GM12878 (cell line): ENCODE measurements around the gene CEP97. TPM values are rescaled to one million over a fixed set of nuclear protein-coding genes. Genes with fewer than 3 reads are reported as not detected.
A peak's percentile ranks its signal among the peaks of the same experiment; 100 is the strongest.

Experiments used
- ATAC-seq: fragments of 200-7000 bp; cut with Tn5 transposase; 3 replicates; pipeline ENCODE4 v1.9.1; 2020; ENCODE audit warnings: mild to moderate bottlenecking, moderate library complexity
- BruUV-seq: library from RNA; stranded (reverse); fragments of 400-500 nt; replicated peaks from 2 replicates; lab custom pipeline; 2021; lab: Mats Ljungman, UMichigan
- CTCF ChIA-PET: fragments of 300-600 bp; sonication (Branson Sonifier 250); formaldehyde crosslinking; extraction: SDS; loops from one replicate; lab custom pipeline; 2021; ENCODE audit warnings: inconsistent platforms; lab: Yijun Ruan, JAX
- POLR2A ChIA-PET: fragments of 350-600 bp; formaldehyde crosslinking; extraction: SDS; loops from one replicate; lab custom pipeline; 2021; ENCODE audit warnings: inconsistent platforms; lab: Charles Lee
- RAD21 ChIA-PET: fragments of 300-600 bp; sonication (Branson Sonifier 250); formaldehyde crosslinking; loops from one replicate; lab custom pipeline; 2023; ENCODE audit warnings: antibody characterized with exemption; ENCODE audit not compliant: unreplicated experiment; lab: Charles Lee
- SMC1A ChIA-PET: fragments of 300-600 bp; sonication (Branson Sonifier 250); formaldehyde crosslinking; loops from one replicate; lab custom pipeline; 2023; ENCODE audit not compliant: unreplicated experiment, uncharacterized antibody; lab: Charles Lee
- DNase-seq: peaks from one replicate; pipeline ENCODE4 v3.0.0-alpha.2; 2011; ENCODE audit warnings: low read depth, low spot score
- FAIRE-seq: peaks from 3 replicates; lab custom pipeline; 2011; peaks lifted over from hg19 to GRCh38; lab: Jason Lieb, UNC
- H2AFZ ChIP-seq: 2 replicates; pipeline ENCODE4 v1.6.0; 2011; ENCODE audit warnings: low read depth, low read length, control low read depth; ENCODE audit not compliant: control insufficient read depth
- H3K27ac ChIP-seq: 2 replicates; pipeline ENCODE4 v1.5.1; 2011; ENCODE audit warnings: control low read depth; ENCODE audit not compliant: control insufficient read depth, insufficient read depth
- H3K27me3 ChIP-seq, 2 experiments: replicated peaks in 1 of 2; 2 replicates each; pipeline versions ENCODE4 v1.6.0 to v1.6.1; 2011; ENCODE audit warnings: low read length in 1 of 2; ENCODE audit not compliant: control insufficient read depth in 2 of 2, insufficient read depth in 2 of 2
- H3K36me3 ChIP-seq, 2 experiments: 2 replicates each; pipeline ENCODE4 v1.5.1; 2011; ENCODE audit warnings: low read length in 1 of 2; ENCODE audit not compliant: control insufficient read depth in 2 of 2, insufficient read depth in 2 of 2
- H3K4me1 ChIP-seq: 2 replicates; pipeline ENCODE4 v1.6.1; 2011; ENCODE audit warnings: mild to moderate bottlenecking, low read length, moderate library complexity, mixed read lengths; ENCODE audit not compliant: control insufficient read depth, insufficient read depth
- H3K4me2 ChIP-seq: 2 replicates; pipeline ENCODE4 v1.6.0; 2011; ENCODE audit warnings: control low read depth; ENCODE audit not compliant: control insufficient read depth, insufficient read depth
- H3K4me3 ChIP-seq: fragments of 200-600 bp; sonication (generic); 2 replicates; pipeline ENCODE4 v1.5.1; 2016
- H3K79me2 ChIP-seq: 2 replicates; pipeline ENCODE4 v1.6.0; 2011; ENCODE audit warnings: low read length; ENCODE audit not compliant: control insufficient read depth, insufficient read depth
- H3K9ac ChIP-seq: 2 replicates; pipeline ENCODE4 v1.8.0; 2011; ENCODE audit warnings: low read length, control low read depth, mixed read lengths; ENCODE audit not compliant: control insufficient read depth, insufficient read depth
- H3K9me3 ChIP-seq: replicated peaks from 3 replicates; pipeline ENCODE4 v1.5.1; 2011; ENCODE audit warnings: mild to moderate bottlenecking, low read length; ENCODE audit not compliant: control insufficient read depth, insufficient read depth
- H4K20me1 ChIP-seq: 2 replicates; pipeline ENCODE4 v1.6.0; 2011; ENCODE audit not compliant: control insufficient read depth, insufficient read depth
- BRCA1 ChIP-seq: IDR thresholded peaks from 2 replicates; pipeline ENCODE4 v1.6.1; 2011; ENCODE audit warnings: low read depth, low read length, improper control_type of control experiment
- CTCF ChIP-seq, 3 experiments: IDR thresholded peaks in 2 of 3; conservative IDR thresholded peaks in 1 of 3; 2 replicates each; pipeline ENCODE4 v1.5.1; 2011; ENCODE audit warnings: low read depth in 3 of 3, low read length in 3 of 3, mild to moderate bottlenecking in 3 of 3, control low read depth in 2 of 3, moderate library complexity in 2 of 3, inconsistent platforms in 1 of 3, mixed read lengths in 1 of 3; ENCODE audit not compliant: control insufficient read depth in 2 of 3, insufficient read depth in 1 of 3; ENCODE audit errors: extremely low read depth in 1 of 3
- RAD21 ChIP-seq: IDR thresholded peaks from 2 replicates; pipeline ENCODE4 v1.6.1; 2011; ENCODE audit warnings: mild to moderate bottlenecking, low read depth, low read length, moderate library complexity; ENCODE audit not compliant: insufficient read depth
- RAD51 ChIP-seq: fragments of 450-650 bp; IDR thresholded peaks from 2 replicates; pipeline ENCODE4 v1.6.1; 2016; ENCODE audit warnings: moderate library complexity, mild to moderate bottlenecking, inconsistent platforms
- SMC3 ChIP-seq: IDR thresholded peaks from 2 replicates; pipeline ENCODE4 v1.6.1; 2011; ENCODE audit warnings: low read length, improper control_type of control experiment, borderline replicate concordance
- YY1 ChIP-seq: IDR thresholded peaks from 2 replicates; pipeline ENCODE4 v1.6.1; 2011; ENCODE audit warnings: low read depth, mild to moderate bottlenecking, low read length
- WGBS: methylation state at CpG from one replicate; pipeline ENCODE4 v1.1.6; 2016; ENCODE audit warnings: low lambda C conversion rate; ENCODE audit not compliant: insufficient replicate concordance, insufficient coverage; ENCODE audit errors: missing lambda C conversion rate; 5-methylcytosine and 5-hydroxymethylcytosine counted together
- in situ Hi-C: fragments of 300-500 bp; cut with MboI; formaldehyde crosslinking; loops from 9 replicates; pipeline ENCODE4 v1.14.3; 2018; ENCODE audit warnings: mixed read lengths
- intact Hi-C: fragments of 100-400 bp; cut with micrococcal nuclease; formaldehyde crosslinking; loops from one replicate; pipeline ENCODE4 v1.14.2; 2022; ENCODE audit not compliant: unreplicated experiment
- polyA plus RNA-seq, 11 experiments: library from polyadenylated mRNA; depleted of rRNA in 4 of 11; unstranded in 6 of 11; stranded (reverse) in 5 of 11; fragments of >200 nt; fragmentation: Nextera tagmentation in 4 of 11; fragmentation: Illumina TruSeq in 1 of 11; extraction: Ambion mirVana in 4 of 11; extraction: Trizol in 1 of 11; gene quantifications; 1 replicate in 1 of 11; 2 replicates in 10 of 11; pipeline versions ENCODE4 v1.2.1 to v1.2.3, GENCODE V29; 2011 to 2016; ENCODE audit warnings: inconsistent platforms in 2 of 11, missing spikeins in 2 of 11, low read depth in 1 of 11
- total RNA-seq, 4 experiments: library from RNA; depleted of rRNA in 3 of 4; stranded (reverse); fragments of >200 nt in 3 of 4; fragmentation: Illumina TruSeq in 1 of 4; extraction: Trizol in 1 of 4; gene quantifications; 2 replicates each; pipeline versions ENCODE4 v1.2.1 to v1.2.3, GENCODE V29; 2013 to 2021

The CEP97 gene
- total and polyA plus RNA-seq, 10 of the 15 experiments (the other 5 are each of a cell fraction or from before 2014, with no cell fraction given), result 1.9 to 13.7 (median 5.8) TPM

- Histone ChIP-seq H3K9ac (no peak overlapping the region), H3K27me3 (no peaks in the 10 kb centered on the region), H3K79me2 (no peaks in the 10 kb centered on the region), H3K36me3 (no peaks in the 10 kb centered on the region), H3K27ac (no peak overlapping the region), H3K9me3 (no peaks in the 10 kb centered on the region), H3K4me3 (no peak overlapping the region), H2AFZ (no peak overlapping the region), H3K4me1 (peaks cover 4% of the 10 kb centered on the region; the same call in 1 of the 2 replicates), H3K4me2 (no peak overlapping the region), H4K20me1 (no peaks in the 10 kb centered on the region)
- RAD21 ChIA-PET, result no interaction called here
- no peak for FAIRE-seq
- TF ChIP-seq RAD51 (no peak), BRCA1 (no peak), YY1 (peak; percentile 36; the same call in 1 of the 2 replicates), SMC3 (peak; percentile 57), RAD21 (peak; percentile 76), CTCF (IDR thresholded peaks at IDR 0.05 in 2 of 3, conservative IDR thresholded peaks at IDR 0.05 in 1 of 3; ENCODE audit: control insufficient read depth in 2 of 3, extremely low read depth in 1 of 3, insufficient read depth in 1 of 3, low read depth in 3 of 3, low read length in 3 of 3) (peak; percentile 58 to 65 (median 59))
- 29% methylated on average over 10 of the region's 10 CpGs for WGBS
- ATAC-seq, result peak; percentile 58
- SMC1A ChIA-PET, result interaction anchor here (1.0 to 1.6 kb wide), 3 partner anchors 13 to 107 kb away, joined by 4 to 10 read pairs (median 5); no protein-coding TSS in a partner anchor
- POLR2A ChIA-PET, result no interaction called here
- DNase-seq, result no peak
- CTCF ChIA-PET, result interaction anchor here (0.6 to 3.0 kb wide), 6 partner anchors 9 to 526 kb away, joined by 3 to 10 read pairs (median 3); no protein-coding TSS in a partner anchor
- intact Hi-C loops (loop anchor here (1.0 to 5.0 kb wide), 3 partner anchors 107 to 841 kb away; no protein-coding TSS in a partner anchor), in situ Hi-C loops (no loop called here)
- BruUV-seq, result no TSS peak
Measured at GRCh38 chr3:101695779-101696372, 28.5 kb upstream of the CEP97 start.
